ENCODE measurements around the gene TSC22D4.
A peak's percentile ranks its signal among the peaks of the same experiment; 100 is the strongest.

TSC22D4 gene

DNA sequence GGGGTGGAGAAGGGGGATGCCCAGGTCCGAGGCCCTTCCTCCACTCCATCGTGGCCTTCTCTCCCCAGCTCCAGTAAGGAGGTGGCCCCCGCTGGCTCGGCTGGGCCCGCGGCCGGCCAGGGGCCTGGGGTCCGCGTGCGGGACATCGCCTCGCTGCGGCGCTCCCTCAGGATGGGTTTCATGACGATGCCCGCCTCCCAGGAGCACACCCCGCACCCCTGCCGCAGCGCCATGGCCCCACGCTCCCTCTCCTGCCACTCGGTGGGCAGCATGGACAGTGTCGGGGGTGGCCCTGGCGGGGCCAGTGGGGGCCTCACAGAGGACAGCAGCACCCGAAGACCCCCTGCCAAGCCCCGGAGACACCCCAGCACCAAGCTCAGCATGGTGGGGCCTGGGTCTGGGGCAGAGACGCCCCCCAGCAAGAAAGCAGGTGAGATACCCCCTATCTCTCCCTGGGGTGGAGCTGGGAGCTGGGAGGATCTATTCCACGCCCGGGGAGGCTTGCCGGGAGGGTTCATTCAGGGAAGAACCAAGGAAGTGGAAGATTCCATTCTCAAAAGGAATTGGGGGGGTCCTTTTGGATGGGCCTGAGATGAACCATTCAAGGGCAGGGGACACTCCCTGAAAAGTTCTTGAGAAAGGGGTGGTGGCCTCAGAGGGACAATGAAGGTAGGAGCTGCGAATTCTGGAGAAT lies 7.9 kb upstream of the TSC22D4 start:
- no peaks in the 10 kb centered on the region for H3K36me3 ChIP-seq (replicated peaks)
- DNase-seq (ENCODE audit: low spot score in 2 of 2): peak; percentile 45 to 62
- in situ Hi-C loops (cut with MboI; ENCODE audit: low sequenced_read_pairs): no loop called here
- no peaks in the 10 kb centered on the region for H3K9me3 ChIP-seq
- peaks cover 4% of the 10 kb centered on the region; the same call in 1 of the 2 replicates for H3K4me1 ChIP-seq
- no peak overlapping the region for H3K4me3 ChIP-seq
- H3K27me3 ChIP-seq (ENCODE audit: low read depth): no peaks in the 10 kb centered on the region

DNA sequence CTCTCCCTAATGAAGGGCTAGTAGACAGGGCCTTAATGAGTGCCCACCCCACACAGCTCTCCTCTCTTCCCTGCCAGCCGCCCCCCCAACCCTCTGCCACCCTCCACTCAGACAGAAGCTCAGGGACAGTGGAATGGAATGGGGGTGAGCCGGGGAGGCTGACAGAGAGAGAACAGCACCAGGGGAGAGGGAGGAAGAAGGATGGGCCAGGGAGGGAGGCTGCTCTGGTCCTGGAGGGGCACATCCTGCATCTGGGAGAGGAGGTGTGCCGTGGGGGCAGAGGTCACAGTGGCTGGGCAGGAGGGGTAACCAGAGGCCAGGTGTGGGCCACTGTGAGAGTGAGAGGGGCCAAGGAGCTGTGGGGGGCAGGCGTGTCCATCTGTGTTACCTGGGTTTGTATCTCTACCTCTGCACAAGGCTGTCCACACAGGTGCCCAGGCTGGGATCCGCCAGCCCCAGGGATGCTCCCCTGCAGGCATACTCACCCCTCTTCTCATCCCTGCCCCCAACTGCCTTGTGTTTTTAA lies 7.2 kb upstream of the TSC22D4 start:
- H3K4me1 ChIP-seq: peaks cover 4% of the 10 kb centered on the region; the same call in 1 of the 2 replicates
- H3K9me3 ChIP-seq: no peaks in the 10 kb centered on the region
- in situ Hi-C loops (cut with MboI; ENCODE audit: low sequenced_read_pairs): no loop called here
- H3K36me3 ChIP-seq (replicated peaks): no peaks in the 10 kb centered on the region
- no peak for DNase-seq (ENCODE audit: low spot score in 2 of 2)
- no peak overlapping the region for H3K4me3 ChIP-seq
- no peaks in the 10 kb centered on the region for H3K27me3 ChIP-seq (ENCODE audit: low read depth)

- Histone ChIP-seq H3K27me3 (ENCODE audit: low read depth) (no peaks in the 10 kb centered on the region), H3K36me3 (replicated peaks) (no peaks in the 10 kb centered on the region), H3K4me1 (peaks cover 4% of the 10 kb centered on the region; the same call in 1 of the 2 replicates), H3K9me3 (no peaks in the 10 kb centered on the region), H3K4me3 (no peak overlapping the region)
- in situ Hi-C loops (cut with MboI; ENCODE audit: low sequenced_read_pairs): no loop called here
- no peak for DNase-seq (ENCODE audit: low spot score in 2 of 2)
These were observed 6.5 kb upstream of the TSC22D4 start for GRCh38 chr7:100485471-100485876.

GRCh38 chr7:100484673-100485045 lies 5.6 kb upstream of the TSC22D4 start:
- in situ Hi-C loops (cut with MboI; ENCODE audit: low sequenced_read_pairs): no loop called here
- Histone ChIP-seq H3K4me1 (peaks cover 4% of the 10 kb centered on the region; the same call in 1 of the 2 replicates), H3K36me3 (replicated peaks) (no peaks in the 10 kb centered on the region), H3K9me3 (no peaks in the 10 kb centered on the region), H3K4me3 (peak overlapping the region; percentile 40), H3K27me3 (ENCODE audit: low read depth) (no peaks in the 10 kb centered on the region)
- no peak for DNase-seq (ENCODE audit: low spot score in 2 of 2)

DNA sequence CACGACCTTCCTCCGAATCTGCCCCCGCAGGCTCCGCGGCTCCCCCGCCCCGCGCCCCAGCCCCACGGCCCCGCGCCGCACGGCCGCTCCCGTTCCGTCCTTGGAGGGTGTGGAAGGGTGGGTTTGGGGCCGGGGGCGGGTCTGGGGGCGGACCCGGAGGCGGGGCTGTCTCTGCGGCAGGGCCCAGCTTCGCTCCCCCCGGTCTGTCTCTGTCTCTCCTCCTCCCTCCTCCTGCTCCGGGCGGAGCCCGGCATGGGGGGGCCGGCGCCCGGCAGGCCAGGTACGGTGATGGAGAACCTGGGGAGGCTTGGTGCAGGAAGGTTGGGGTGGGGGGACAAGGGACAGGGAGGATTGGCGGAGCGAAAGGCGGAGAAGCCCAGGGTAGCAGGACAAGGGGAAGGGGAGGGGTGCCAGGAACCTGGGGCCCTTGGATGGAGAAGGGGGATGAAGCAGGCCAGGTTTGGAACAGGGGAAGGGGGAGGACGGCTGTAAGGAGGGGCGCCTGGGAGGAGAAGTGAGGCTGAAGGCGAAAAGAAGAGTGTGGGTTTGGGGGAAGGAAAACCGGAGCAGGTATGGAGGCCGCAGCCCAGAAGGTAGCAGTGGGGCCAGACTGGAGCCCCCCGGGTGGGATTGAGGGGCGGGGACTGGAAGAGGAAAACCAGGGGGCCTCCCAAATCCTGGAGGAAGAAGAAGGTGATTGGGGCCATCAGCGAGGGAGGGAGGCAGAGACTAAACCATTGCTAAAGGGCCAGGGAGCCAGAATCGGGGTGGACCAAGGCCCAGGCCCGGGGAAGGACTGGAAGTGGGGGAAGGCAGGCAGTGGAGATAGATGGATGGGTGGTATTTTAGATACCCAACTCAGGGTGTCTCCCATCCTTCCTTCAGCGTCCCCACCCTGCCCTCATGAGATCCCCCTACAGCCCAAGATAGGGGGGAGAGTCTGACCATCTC lies 5.0 kb upstream of the TSC22D4 start, which contains the start of gene NYAP1:
Gene NYAP1 (plus strand): TSS at position 206 of the 951 bp plus-strand sequence. CDS start 1,385 bp downstream, outside the sequence.
- no peaks in the 10 kb centered on the region for H3K9me3 ChIP-seq
- no peaks in the 10 kb centered on the region for H3K36me3 ChIP-seq (replicated peaks)
- H3K4me3 ChIP-seq: peak within 1 kb of the TSS; percentile 43
- peaks cover 8% of the 10 kb centered on the region for H3K4me1 ChIP-seq
- no peaks in the 10 kb centered on the region for H3K27me3 ChIP-seq (ENCODE audit: low read depth)
- in situ Hi-C loops (cut with MboI; ENCODE audit: low sequenced_read_pairs): no loop called here
- DNase-seq (ENCODE audit: low spot score in 2 of 2): peak; percentile 49 to 82

DNA sequence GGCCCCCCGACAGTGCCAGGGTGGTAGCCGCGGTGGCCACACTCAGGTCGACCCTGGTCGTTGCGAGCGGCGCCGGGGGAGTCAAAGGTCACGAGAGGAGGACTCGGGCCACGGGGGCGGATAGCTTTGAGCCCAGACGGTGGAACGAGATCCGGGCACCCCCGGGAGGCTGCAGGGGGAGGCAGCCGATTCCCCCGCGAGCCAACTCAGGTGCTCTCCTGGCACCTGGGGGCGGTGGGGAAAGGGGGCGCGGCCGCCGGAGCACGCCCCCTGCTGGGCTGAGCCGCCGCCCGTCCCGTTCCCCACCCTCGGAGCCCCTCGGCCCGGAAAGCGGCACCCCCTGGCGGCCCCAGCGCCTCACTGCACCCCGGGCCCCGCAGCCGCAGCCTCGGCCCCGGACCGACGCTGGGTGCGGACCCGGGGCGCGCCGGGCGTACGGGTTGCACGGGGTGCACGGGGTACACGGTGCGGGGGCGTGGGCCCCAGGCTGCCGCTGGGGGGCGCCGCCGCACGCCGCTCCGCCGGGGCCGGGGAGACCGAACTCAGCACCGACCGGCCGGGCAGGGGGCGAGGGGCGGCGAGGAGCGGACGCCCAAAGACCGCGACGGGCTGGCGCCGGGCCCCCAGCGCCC lies 4.2 kb upstream of the TSC22D4 start:
- no peaks in the 10 kb centered on the region for H3K36me3 ChIP-seq (replicated peaks)
- no peaks in the 10 kb centered on the region for H3K27me3 ChIP-seq (ENCODE audit: low read depth)
- H3K4me3 ChIP-seq: peak overlapping the region; percentile 43
- peaks cover 8% of the 10 kb centered on the region for H3K4me1 ChIP-seq
- no peaks in the 10 kb centered on the region for H3K9me3 ChIP-seq
- DNase-seq (ENCODE audit: low spot score in 2 of 2): peak; percentile 34 to 84
- in situ Hi-C loops (cut with MboI; ENCODE audit: low sequenced_read_pairs): no loop called here

GRCh38 chr7:100482728-100483089 lies 3.7 kb upstream of the TSC22D4 start:
- Histone ChIP-seq H3K9me3 (no peaks in the 10 kb centered on the region), H3K27me3 (ENCODE audit: low read depth) (no peaks in the 10 kb centered on the region), H3K4me1 (peaks cover 8% of the 10 kb centered on the region), H3K36me3 (replicated peaks) (no peaks in the 10 kb centered on the region), H3K4me3 (peak overlapping the region; percentile 43)
- DNase-seq (ENCODE audit: low spot score in 2 of 2): no peak
- in situ Hi-C loops (cut with MboI; ENCODE audit: low sequenced_read_pairs): no loop called here

DNA sequence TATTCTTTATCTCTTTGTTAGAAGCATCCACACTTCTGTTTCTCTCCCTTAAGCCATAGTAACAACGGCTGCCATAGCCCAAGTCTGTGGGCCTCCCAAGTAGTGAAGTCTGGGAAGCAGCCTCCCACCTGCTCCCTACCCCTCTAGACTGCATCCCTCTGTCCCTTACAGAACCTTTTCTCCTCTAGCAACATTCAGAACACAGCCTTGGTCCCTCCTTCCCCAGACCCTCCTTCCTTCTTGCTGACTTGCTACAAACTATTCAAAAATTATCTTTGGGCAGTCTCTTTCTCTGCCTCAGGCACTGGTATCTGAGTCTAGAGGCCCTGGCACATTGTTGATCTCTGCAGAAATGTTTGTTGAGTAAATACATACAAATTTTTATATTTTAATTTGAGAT lies 2.5 kb upstream of the TSC22D4 start:
- no peaks in the 10 kb centered on the region for H3K9me3 ChIP-seq
- H3K27me3 ChIP-seq (ENCODE audit: low read depth): no peaks in the 10 kb centered on the region
- peaks cover 14% of the 10 kb centered on the region for H3K4me1 ChIP-seq
- H3K4me3 ChIP-seq: no peak overlapping the region
- no peaks in the 10 kb centered on the region; the same call in 1 of the 2 replicates for H3K36me3 ChIP-seq (replicated peaks)
- in situ Hi-C loops (cut with MboI; ENCODE audit: low sequenced_read_pairs): no loop called here
- no peak for DNase-seq (ENCODE audit: low spot score in 2 of 2)

DNA sequence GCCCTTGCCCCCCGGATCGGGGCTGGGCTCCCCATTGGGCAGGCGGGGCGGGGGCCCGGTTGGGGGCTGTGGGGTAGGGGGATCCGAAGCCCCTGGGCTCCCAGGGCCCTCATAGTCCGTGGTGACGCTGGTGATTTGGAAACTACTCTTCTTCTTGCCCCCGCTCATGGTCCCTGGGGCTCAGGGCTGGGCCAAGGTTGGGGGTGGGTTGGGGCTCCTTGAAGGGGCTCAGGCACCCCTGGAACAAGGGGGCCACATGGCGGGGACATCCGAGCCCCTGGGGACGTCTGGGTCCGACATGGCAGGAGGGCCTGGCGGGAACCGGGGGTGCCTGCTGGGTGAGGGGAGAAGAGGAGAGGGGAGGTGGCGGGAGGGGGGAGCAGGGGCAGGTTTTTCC lies 1.1 kb downstream of the TSC22D4 start:
- peaks cover 11% of the 10 kb centered on the region for H3K4me1 ChIP-seq
- H3K36me3 ChIP-seq (replicated peaks): peaks cover 5% of the 10 kb centered on the region; the same call in 1 of the 2 replicates
- no peak for DNase-seq (ENCODE audit: low spot score in 2 of 2)
- H3K27me3 ChIP-seq (ENCODE audit: low read depth): no peaks in the 10 kb centered on the region
- in situ Hi-C loops (cut with MboI; ENCODE audit: low sequenced_read_pairs): loop anchor here (10.0 kb wide), 1 partner anchor 377 kb away; the partner anchor contains the start of gene SLC12A9
- peak overlapping the region; percentile 94 for H3K4me3 ChIP-seq
- no peaks in the 10 kb centered on the region for H3K9me3 ChIP-seq

- Histone ChIP-seq H3K4me1 (peaks cover 11% of the 10 kb centered on the region), H3K36me3 (replicated peaks) (peaks cover 7% of the 10 kb centered on the region; the same call in 1 of the 2 replicates)
- in situ Hi-C loops (cut with MboI; ENCODE audit: low sequenced_read_pairs): loop anchor here (10.0 kb wide), 1 partner anchor 378 kb away; the partner anchor contains the start of gene SLC12A9
These were observed 1.8 kb downstream of the TSC22D4 start for GRCh38 chr7:100476903-100477870.

DNA sequence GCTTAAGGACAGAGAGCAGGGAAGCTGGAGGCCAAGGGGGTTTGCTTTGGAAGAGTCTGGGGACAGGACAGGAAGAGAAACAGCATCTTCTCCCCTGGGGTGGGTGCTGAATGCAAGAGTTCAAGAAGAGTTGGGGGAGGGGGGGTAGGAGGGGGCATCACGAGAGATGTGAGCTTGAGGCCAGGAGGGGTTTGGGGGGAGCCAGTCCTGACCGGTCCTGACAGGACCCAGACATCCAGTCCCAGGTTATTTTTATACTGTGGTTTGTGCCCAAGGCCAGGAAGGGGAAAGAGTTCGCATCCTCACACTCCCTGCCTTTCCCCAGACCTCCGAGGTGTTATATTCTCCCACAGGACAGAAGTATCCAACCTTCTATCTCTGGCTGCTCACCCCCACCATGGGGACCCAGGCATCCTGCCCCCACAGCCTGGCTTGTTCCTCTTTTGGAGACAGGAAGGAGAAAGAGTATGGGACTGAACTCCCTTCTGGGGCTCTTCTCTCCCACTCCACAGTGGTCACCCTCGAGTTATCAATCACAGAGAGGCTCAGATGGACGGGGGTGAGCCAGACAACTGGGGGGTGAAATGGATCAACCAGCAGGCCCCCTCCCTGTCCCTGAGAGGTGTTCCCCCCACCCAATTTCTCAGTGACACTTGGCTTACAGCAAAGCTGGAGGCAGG lies 2.8 kb downstream of the TSC22D4 start:
- in situ Hi-C loops (cut with MboI; ENCODE audit: low sequenced_read_pairs): loop anchor here (10.0 kb wide), 1 partner anchor 379 kb away; the partner anchor contains the start of gene SLC12A9
- no peaks in the 10 kb centered on the region for H3K27me3 ChIP-seq (ENCODE audit: low read depth)
- no peak for DNase-seq (ENCODE audit: low spot score in 2 of 2)
- H3K36me3 ChIP-seq (replicated peaks): peaks cover 7% of the 10 kb centered on the region; the same call in 1 of the 2 replicates
- H3K9me3 ChIP-seq: no peaks in the 10 kb centered on the region
- peaks cover 11% of the 10 kb centered on the region for H3K4me1 ChIP-seq
- no peak overlapping the region; the same call in 1 of the 2 replicates for H3K4me3 ChIP-seq

More at GRCh38 chr7:100476903-100477870, 1.8 kb downstream of the TSC22D4 start:
- no peaks in the 10 kb centered on the region for H3K27me3 ChIP-seq (ENCODE audit: low read depth)
- DNase-seq (ENCODE audit: low spot score in 2 of 2): peak in 1 of 2 experiments; percentile 72
- no peaks in the 10 kb centered on the region for H3K9me3 ChIP-seq
- H3K4me3 ChIP-seq: peak overlapping the region; percentile 94

DNA sequence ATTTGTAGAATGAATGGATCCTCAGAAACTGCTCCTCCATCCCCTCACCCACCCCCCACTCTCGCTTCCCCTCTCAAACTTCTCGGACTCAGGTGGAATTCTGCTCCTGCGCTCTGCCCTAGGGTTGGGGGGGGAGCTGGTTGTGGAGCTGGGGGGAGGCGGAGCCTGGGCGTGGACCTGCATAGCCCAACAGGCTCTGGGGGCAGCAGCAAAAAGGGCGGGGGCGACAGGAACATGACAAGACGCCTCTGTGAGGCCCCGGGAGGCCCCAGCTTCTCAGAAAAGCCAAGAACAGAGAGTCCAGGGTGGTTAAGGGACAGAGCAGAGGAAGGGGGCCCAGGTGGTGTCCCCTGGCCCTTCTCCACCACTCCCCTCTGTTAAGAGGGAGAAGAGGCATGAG lies 3.5 kb downstream of the TSC22D4 start:
- Histone ChIP-seq H3K9me3 (no peaks in the 10 kb centered on the region), H3K4me1 (peaks cover 11% of the 10 kb centered on the region), H3K4me3 (no peak overlapping the region), H3K27me3 (ENCODE audit: low read depth) (no peaks in the 10 kb centered on the region), H3K36me3 (replicated peaks) (peaks cover 7% of the 10 kb centered on the region; the same call in 1 of the 2 replicates)
- no peak for DNase-seq (ENCODE audit: low spot score in 2 of 2)
- in situ Hi-C loops (cut with MboI; ENCODE audit: low sequenced_read_pairs): loop anchor here (10.0 kb wide), 1 partner anchor 379 kb away; the partner anchor contains the start of gene SLC12A9
